ENCODE measurements around the gene TRPM2. TPM values are rescaled to one million over a fixed set of nuclear protein-coding genes. Genes with fewer than 3 reads are reported as not detected.

TRPM2 gene
- total RNA-seq, 2 donors from 2014 or later = 1.6 to 2.7 TPM

GRCh38 chr21:44408226-44408625 is 54.8 kb downstream of the TRPM2 start:
- Histone ChIP-seq H3K4me1 (replicated peaks) (no peaks in the 10 kb centered on the region), H3K4me3 (no peak overlapping the region), H3K9me3 (no peaks in the 10 kb centered on the region), H3K27me3 (replicated peaks; ENCODE audit: insufficient read depth) (no peaks in the 10 kb centered on the region), H3K36me3 (no peaks in the 10 kb centered on the region), H3K27ac (no peak overlapping the region)
- WGBS = 78% methylated on average over 15 of the region's 15 CpGs
- intact Hi-C loops (cut with DNase I) = no loop called here
- no peak for DNase-seq (ENCODE audit: low spot score)
- TF ChIP-seq POLR2A (IDR thresholded peaks at IDR 0.05) (no peak), POLR2AphosphoS5 (IDR thresholded peaks at IDR 0.05) (no peak), CTCF (IDR thresholded peaks at IDR 0.05) (no peak)

- H3K4me3 ChIP-seq = no peak overlapping the region
- intact Hi-C loops (cut with DNase I) = no loop called here
- H3K9me3 ChIP-seq = no peaks in the 10 kb centered on the region
- no peak for DNase-seq (ENCODE audit: low spot score)
- no peaks in the 10 kb centered on the region for H3K36me3 ChIP-seq
- TF ChIP-seq POLR2A (IDR thresholded peaks at IDR 0.05) (no peak), POLR2AphosphoS5 (IDR thresholded peaks at IDR 0.05) (no peak), CTCF (IDR thresholded peaks at IDR 0.05) (no peak)
- WGBS = 93% methylated on average over 27 of the region's 27 CpGs
- H3K27me3 ChIP-seq (replicated peaks; ENCODE audit: insufficient read depth) = peaks cover 11% of the 10 kb centered on the region
- no peak overlapping the region for H3K27ac ChIP-seq
- no peaks in the 10 kb centered on the region for H3K4me1 ChIP-seq (replicated peaks)
These were observed 60.3 kb downstream of the TRPM2 start for GRCh38 chr21:44413566-44414290.

- no peak for DNase-seq (ENCODE audit: low spot score)
- intact Hi-C loops (cut with DNase I) = no loop called here
- 72% methylated on average over 21 of the region's 30 CpGs for WGBS
- H3K4me1 ChIP-seq (replicated peaks) = no peaks in the 10 kb centered on the region
- H3K4me3 ChIP-seq = no peak overlapping the region
- peaks cover 11% of the 10 kb centered on the region for H3K27me3 ChIP-seq (replicated peaks; ENCODE audit: insufficient read depth)
- no peaks in the 10 kb centered on the region for H3K36me3 ChIP-seq
- TF ChIP-seq CTCF (IDR thresholded peaks at IDR 0.05) (no peak), POLR2AphosphoS5 (IDR thresholded peaks at IDR 0.05) (no peak), POLR2A (IDR thresholded peaks at IDR 0.05) (no peak)
- H3K9me3 ChIP-seq = no peaks in the 10 kb centered on the region
- no peak overlapping the region for H3K27ac ChIP-seq
These were observed 61.1 kb downstream of the TRPM2 start for GRCh38 chr21:44414291-44415072.

- DNase-seq (ENCODE audit: low spot score) = no peak
- H3K27me3 ChIP-seq (replicated peaks; ENCODE audit: insufficient read depth) = peaks cover 11% of the 10 kb centered on the region
- H3K4me3 ChIP-seq = no peak overlapping the region
- TF ChIP-seq CTCF (IDR thresholded peaks at IDR 0.05) (no peak), POLR2AphosphoS5 (IDR thresholded peaks at IDR 0.05) (no peak)
- no peak overlapping the region for H3K27ac ChIP-seq
- 56% methylated on average over 24 of the region's 24 CpGs for WGBS
- H3K36me3 ChIP-seq = no peaks in the 10 kb centered on the region
- intact Hi-C loops (cut with DNase I) = no loop called here
- H3K4me1 ChIP-seq (replicated peaks) = no peaks in the 10 kb centered on the region
- no peaks in the 10 kb centered on the region for H3K9me3 ChIP-seq
These were observed 61.9 kb downstream of the TRPM2 start for GRCh38 chr21:44415073-44416025.

Data from prostate gland (tissue), 2 donors.